Tibial nerve (tissue), 3 donors: ENCODE data around the gene ALG6.

Experiments
- CTCF ChIP-seq, 5 experiments: fragments of 200-600 bp in 3 of 5; fragments of 450-650 bp in 2 of 5; sonication (generic) in 3 of 5; IDR thresholded peaks; one replicate each; pipeline ENCODE4 v1.5.1; 2016 to 2019; ENCODE audit warnings: antibody characterized with exemption in 5 of 5, mild to moderate bottlenecking in 3 of 5, moderate library complexity in 2 of 5
- POLR2A ChIP-seq, 2 donors: fragments of 450-650 bp; IDR thresholded peaks; one replicate each; pipeline ENCODE4 v1.6.1; 2017; ENCODE audit warnings: antibody characterized with exemption in 2 of 2, mild to moderate bottlenecking in 2 of 2, moderate library complexity in 2 of 2

DNA sequence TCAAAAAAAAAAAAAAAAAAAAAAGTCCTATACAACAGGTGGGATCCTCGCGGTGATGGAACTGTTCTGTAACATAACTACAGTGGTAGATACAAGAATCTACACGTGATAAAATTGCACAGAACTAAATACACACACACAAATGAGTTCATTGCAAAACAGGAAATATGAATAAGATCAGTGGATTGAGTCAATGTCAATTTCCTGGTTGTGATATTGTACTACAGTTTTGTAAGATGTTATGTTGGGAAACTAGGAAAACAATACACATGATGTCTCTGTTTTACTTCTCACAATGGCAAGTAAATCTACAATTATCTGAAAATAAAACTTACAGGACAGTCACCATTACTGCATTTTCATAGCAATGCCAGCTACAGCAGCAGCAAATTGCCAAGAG lies 95.8 kb downstream of the ALG6 start:
- no peak for TF ChIP-seq CTCF (IDR thresholded peaks at IDR 0.05)
- no peak for TF ChIP-seq POLR2A (IDR thresholded peaks at IDR 0.05)
